ENCODE measurements around the gene TCF3. TPM values are rescaled to one million over a fixed set of nuclear protein-coding genes. Genes with fewer than 3 reads are reported as not detected.

The TCF3 gene
- total and polyA plus RNA-seq, 12 donors, result 8.5 to 96.0 (median 42.0) TPM

- H3K4me3 ChIP-seq, result peak overlapping the region in 3 of 4 donors; percentile 25 to 96 (median 62)
- H3K4me1 ChIP-seq (replicated peaks in 1 of 2), result peaks cover 10 to 13% of the 10 kb centered on the region in 2 donors
- peak in 6 of 7 donors; percentile 39 to 64 (median 48) for DNase-seq
- H3K9me3 ChIP-seq (replicated peaks in 1 of 3), result no peaks in the 10 kb centered on the region
- no peaks in the 10 kb centered on the region for H3K36me3 ChIP-seq (replicated peaks in 1 of 2)
- intact Hi-C loops (cut with DNase I), result loop anchor here (5.0 to 10.0 kb wide), 2 partner anchors 44 to 107 kb away; partner anchors contain the start of gene UQCR11 (in 2 of the 2)
- WGBS, 4 donors, result 0 to 3% (median 1%) methylated on average over 5 to 95 of the region's 101 CpGs
- peak overlapping the region in 1 of 5 donors; percentile 99 for H3K27ac ChIP-seq
- TF ChIP-seq POLR2A (IDR thresholded peaks at IDR 0.05) (no peak), CTCF (IDR thresholded peaks at IDR 0.05) (no peak)
- H3K27me3 ChIP-seq, result no peaks in the 10 kb centered on the region
Observed at GRCh38 chr19:1651568-1652291, 685 bp downstream of the TCF3 start.

GRCh38 chr19:1650650-1651567 lies 1.5 kb downstream of the TCF3 start:
- peaks cover 10 to 13% of the 10 kb centered on the region in 2 donors for H3K4me1 ChIP-seq (replicated peaks in 1 of 2)
- DNase-seq, result no peak
- intact Hi-C loops (cut with DNase I), result loop anchor here (5.0 to 10.0 kb wide), 2 partner anchors 44 to 106 kb away; partner anchors contain the start of gene UQCR11 (in 2 of the 2)
- peak overlapping the region in 1 of 5 donors; percentile 0 for H3K27ac ChIP-seq
- no peak for TF ChIP-seq CTCF (IDR thresholded peaks at IDR 0.05)
- no peak for TF ChIP-seq POLR2A (IDR thresholded peaks at IDR 0.05)
- peak overlapping the region in 3 of 4 donors; percentile 25 to 96 (median 62) for H3K4me3 ChIP-seq
- 18 to 20% (median 19%) methylated on average over 29 to 36 of the region's 36 CpGs for WGBS, 4 donors
- H3K9me3 ChIP-seq (replicated peaks in 1 of 3), result no peaks in the 10 kb centered on the region
- no peaks in the 10 kb centered on the region for H3K27me3 ChIP-seq
- peaks cover 0 to 2% of the 10 kb centered on the region in 2 donors for H3K36me3 ChIP-seq (replicated peaks in 1 of 2)

- intact Hi-C loops (cut with DNase I), result loop anchor here (5.0 to 10.0 kb wide), 2 partner anchors 43 to 105 kb away; partner anchors contain the start of gene UQCR11 (in 2 of the 2)
- Histone ChIP-seq H3K4me1 (replicated peaks in 1 of 2) (peaks cover 10 to 13% of the 10 kb centered on the region in 2 donors), H3K9me3 (replicated peaks in 1 of 3) (no peaks in the 10 kb centered on the region), H3K4me3 (no peak overlapping the region), H3K27me3 (no peaks in the 10 kb centered on the region), H3K36me3 (replicated peaks in 1 of 2) (peaks cover 0 to 5% of the 10 kb centered on the region in 2 donors), H3K27ac (no peak overlapping the region)
- TF ChIP-seq CTCF (IDR thresholded peaks at IDR 0.05) (no peak), POLR2A (IDR thresholded peaks at IDR 0.05) (no peak)
- no peak for DNase-seq
- 90 to 93% (median 91%) methylated on average over 17 to 20 of the region's 20 CpGs for WGBS, 4 donors
Observed at GRCh38 chr19:1649706-1650649, 2.4 kb downstream of the TCF3 start.

Measured in adrenal gland (tissue), 12 donors.